DMS53 treated with DMSO at 0.1 percent for 48 hours (cell line): ENCODE data around the gene ZNF891.

ENCODE experiments used
- DNase-seq: peaks from one replicate; lab custom pipeline; 2025; ENCODE audit not compliant: unreplicated experiment; lab: John Stamatoyannopoulos, UW

ZNF891 gene

GRCh38 chr12:133130038-133130807, at the start of gene ZNF891, which contains the start of gene ZNF10:
Gene ZNF891, minus strand, starts transcription at chr12:133130274. Its CDS starts 8,356 bp downstream, at chr12:133121918.
Gene ZNF10, plus strand, starts transcription at chr12:133130627. Its CDS starts 13,866 bp downstream, at chr12:133144493.
- peak; percentile 87 for DNase-seq

DNA sequence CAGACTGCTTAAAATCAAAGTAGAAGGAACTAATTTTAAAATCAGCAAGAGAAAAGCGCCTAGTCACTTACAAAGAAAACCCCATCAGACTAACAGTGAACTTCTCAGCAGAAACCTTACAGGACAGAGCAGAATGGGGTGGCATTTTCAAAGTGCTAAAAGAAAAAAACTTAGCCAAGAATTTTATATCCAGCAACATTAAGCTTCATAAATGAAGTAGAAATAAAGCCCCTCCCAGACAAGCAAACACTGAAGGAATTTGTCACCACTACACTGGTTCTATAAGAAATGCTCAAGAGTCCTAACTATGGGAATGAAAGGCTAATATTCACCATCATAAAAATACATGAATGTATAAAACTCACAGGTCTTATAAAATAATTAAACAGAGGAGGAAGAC, 44.8 kb upstream of the ZNF891 start:
- no peak for DNase-seq

GRCh38 chr12:133172491-133172890, 42.4 kb upstream of the ZNF891 start:
- DNase-seq, result no peak

- no peak for DNase-seq
Observed at GRCh38 chr12:133165776-133166175, 35.7 kb upstream of the ZNF891 start.

- DNase-seq, result no peak
Observed at GRCh38 chr12:133156125-133156690, 26.1 kb upstream of the ZNF891 start.

- no peak for DNase-seq
Observed at GRCh38 chr12:133145981-133146380, 15.9 kb upstream of the ZNF891 start.

DNA sequence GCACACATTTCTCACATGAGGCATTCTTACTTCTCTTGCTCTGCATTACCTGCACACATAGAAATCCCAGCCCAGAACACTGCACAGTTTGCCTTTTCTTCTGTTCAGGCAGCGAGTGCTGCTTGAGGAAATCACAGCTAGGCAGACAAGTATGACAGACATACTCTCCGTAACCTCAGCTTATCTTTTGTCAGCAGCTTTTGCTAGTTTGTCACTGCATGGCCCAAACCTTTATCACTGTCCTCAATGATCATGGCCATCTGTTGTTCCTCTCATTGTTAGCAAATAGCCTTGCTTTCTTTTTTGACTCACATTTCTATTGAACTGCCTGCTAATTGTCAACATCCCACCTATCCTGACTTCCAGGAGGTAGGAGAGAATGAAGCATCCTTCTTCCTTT, 5.7 kb upstream of the ZNF891 start:
- no peak for DNase-seq

DNA sequence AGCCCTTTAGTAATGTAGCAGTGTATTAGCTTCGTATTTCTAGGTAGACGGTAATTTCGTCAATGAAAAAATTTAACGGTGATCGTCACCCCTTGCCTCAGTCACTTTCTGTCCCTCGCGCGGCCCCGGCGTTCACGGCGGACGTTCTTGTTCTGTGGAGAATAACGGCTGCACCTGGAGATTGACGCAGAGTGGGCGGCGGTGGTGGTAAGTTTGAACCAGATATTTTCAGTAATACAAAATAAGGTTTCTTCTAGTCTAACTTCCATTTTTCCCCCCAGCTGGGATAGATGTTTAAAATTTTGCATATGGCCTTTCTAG, 694 bp upstream of the ZNF891 start:
- peak; percentile 69 for DNase-seq

- peak; percentile 35 for DNase-seq
Observed at GRCh38 chr12:133129368-133130037, 571 bp downstream of the ZNF891 start.

- DNase-seq, result no peak
Observed at GRCh38 chr12:133124674-133125073, 5.4 kb downstream of the ZNF891 start.

GRCh38 chr12:133120385-133121191, 9.5 kb downstream of the ZNF891 start:
- DNase-seq, result peak; percentile 1

GRCh38 chr12:133108150-133108549, 21.9 kb downstream of the ZNF891 start:
- DNase-seq, result no peak

DNA sequence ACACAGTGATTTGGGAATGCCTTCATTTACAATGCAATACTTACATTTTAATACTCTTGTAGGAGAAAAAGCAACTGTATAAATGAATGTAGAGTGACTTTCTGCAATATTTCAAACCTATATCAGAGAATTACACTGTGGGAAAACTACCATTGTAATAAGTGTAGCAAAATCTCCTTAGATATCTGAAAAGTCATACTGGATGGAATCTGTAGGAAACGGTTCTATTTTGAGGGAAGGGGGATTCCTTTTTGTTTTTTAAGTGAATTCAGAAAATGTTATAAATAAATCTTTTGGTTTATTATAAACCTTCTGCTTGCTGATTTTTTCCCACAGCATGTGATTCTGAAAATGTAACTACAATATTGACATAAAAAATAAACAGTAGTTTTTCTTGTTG, 23.0 kb downstream of the ZNF891 start:
- no peak for DNase-seq

DNA sequence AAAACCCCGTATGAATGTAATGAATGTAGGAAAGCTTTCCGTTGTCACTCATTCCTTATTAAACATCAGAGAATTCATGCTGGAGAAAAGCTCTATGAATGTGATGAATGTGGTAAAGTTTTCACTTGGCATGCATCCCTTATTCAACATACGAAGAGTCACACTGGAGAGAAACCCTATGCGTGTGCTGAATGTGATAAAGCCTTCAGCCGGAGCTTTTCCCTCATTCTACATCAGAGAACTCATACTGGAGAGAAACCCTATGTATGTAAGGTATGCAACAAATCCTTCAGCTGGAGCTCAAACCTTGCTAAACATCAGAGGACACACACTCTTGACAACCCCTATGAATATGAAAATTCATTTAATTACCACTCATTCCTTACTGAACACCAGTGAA, 23.8 kb downstream of the ZNF891 start:
- peak; percentile 7 for DNase-seq

GRCh38 chr12:133105620-133106019, 24.5 kb downstream of the ZNF891 start:
- DNase-seq, result no peak

DNA sequence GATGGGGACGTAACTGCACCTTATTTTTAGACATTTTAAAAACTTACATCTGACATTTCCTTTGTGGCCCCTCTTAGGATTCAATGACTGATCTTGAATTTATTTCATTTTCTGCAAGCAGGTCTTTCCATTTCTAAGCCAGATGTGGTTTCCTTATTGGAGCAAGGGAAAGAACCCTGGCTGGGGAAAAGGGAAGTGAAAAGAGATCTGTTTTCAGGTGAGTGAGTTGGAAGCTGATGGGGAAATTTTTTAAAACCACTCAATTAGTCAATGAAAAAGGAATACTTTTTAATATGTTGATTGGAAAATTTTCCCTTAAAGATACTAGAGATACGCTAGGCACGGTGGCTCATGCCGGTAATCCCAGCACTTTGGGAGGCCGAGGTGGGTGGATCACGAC, 46.7 kb downstream of the ZNF891 start:
- no peak for DNase-seq

DNA sequence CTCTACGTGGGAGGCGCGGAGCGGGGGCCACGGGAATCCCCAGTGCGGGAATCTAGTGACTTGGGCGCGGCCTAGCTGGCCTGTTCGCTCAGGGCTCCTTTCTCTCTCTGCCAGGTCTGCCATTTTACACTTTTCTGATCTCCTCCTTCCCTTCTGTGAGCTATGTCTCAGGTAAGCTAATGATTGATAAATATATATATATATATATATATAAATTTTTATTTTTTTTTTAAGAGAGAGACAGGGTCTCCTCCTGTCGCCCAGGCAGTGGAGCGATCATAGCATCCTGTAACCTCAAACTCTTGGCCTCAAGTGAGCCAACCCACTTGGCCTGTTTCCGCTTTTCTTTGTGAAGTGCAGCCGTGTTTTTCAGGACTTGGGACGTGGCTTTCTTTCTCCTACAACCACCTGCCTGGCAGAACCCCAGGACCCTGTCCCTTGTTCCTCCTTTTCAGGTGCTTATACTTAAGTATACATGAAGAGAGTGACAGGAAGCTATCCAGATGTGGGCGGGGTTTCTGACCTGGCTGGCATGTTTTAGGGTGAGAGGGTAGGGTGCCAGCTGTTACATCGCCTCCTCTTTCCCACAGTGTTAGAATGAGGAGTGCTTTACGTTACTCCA, 48.8 kb downstream of the ZNF891 start:
- DNase-seq, result no peak

DNA sequence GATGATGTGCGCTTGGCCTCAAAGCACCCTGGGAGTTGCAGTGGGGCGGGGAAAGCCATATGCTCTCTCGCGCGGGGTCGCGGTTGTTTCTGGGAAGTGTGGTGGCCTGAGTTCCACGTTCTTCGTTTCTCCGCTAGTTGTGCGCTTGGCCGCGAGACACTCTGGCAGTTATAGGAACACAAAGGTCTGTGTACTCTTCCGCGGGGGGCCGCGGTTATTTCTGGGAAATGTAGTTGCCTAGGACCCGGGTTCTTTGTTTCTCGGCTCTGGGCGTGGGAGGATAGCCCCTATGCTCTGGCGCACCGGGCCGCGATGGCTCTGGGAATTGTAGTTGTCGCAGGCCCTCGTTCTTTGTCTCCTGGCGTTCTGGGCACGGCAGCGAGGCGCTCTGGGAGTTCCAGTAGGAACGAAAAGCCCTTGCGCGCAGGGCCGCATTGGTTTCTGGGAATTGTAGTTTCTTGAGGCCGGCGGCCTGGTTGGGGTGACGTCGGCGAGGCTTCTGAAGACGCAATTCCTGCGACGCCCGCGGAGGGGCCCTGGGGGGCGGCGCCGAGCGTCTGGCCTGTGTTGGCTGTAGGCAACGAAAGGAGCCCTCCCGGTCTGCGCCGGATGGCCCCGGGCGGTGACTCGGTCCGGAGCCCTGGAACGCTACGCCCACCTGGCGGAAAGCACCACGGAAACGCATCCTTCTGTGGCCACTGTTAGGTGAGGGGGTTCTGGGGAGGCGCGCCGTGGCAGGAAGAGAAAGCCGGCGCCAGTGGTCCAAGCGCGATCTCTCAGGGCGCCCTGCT, 49.5 kb downstream of the ZNF891 start, which contains the start of gene ZNF140:
Gene ZNF140 (plus strand): TSS at position 556 of the 791 bp plus-strand sequence. CDS start 398 bp downstream, outside the sequence.
- peak; percentile 97 for DNase-seq

- peak; percentile 99 for DNase-seq
Observed at GRCh38 chr12:133080026-133080367, 50.1 kb downstream of the ZNF891 start.

- no peak for DNase-seq
Observed at GRCh38 chr12:133073836-133074235, 56.2 kb downstream of the ZNF891 start.
